Measurements from ENCODE around the gene C1S. TPM values are rescaled to one million over a fixed set of nuclear protein-coding genes. Genes with fewer than 3 reads are reported as not detected.

The C1S gene
- total RNA-seq, 2 experiments from 2014 or later, result 3.6 to 5.2 TPM

DNA sequence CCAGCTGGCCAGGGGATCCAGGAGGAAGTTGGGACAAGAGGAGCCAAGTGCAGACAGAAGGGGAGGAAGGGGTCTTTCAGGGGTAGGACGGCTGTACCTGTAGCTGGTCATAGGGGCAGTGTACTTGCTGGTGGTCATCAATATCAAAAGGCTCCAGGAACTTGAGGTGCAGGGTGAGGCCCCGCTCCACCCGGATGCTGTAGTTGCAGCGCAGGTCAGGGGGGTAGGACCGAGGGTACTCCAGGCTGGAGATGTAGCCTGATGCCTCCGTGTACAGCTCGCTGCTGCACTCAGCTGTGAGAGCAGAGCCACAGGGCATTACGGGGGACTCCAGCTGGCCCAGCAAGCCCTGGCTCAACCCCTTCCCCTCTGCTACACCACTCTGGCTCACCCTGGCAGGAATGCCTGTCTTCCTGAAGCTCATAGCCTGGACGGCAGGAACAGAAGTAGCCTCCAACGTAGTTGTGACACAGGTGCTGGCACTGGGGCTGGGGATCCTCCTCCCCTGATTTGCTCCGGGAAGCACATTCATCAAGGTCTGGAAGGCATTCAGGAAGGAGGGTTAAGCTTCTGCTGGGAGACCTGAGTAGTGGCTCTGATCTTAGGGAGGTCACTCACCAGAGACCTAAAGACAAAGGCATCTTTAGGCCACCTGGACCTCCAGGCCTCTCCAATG is 28.8 kb downstream of the C1S start:
- TF ChIP-seq, protein P1, sequence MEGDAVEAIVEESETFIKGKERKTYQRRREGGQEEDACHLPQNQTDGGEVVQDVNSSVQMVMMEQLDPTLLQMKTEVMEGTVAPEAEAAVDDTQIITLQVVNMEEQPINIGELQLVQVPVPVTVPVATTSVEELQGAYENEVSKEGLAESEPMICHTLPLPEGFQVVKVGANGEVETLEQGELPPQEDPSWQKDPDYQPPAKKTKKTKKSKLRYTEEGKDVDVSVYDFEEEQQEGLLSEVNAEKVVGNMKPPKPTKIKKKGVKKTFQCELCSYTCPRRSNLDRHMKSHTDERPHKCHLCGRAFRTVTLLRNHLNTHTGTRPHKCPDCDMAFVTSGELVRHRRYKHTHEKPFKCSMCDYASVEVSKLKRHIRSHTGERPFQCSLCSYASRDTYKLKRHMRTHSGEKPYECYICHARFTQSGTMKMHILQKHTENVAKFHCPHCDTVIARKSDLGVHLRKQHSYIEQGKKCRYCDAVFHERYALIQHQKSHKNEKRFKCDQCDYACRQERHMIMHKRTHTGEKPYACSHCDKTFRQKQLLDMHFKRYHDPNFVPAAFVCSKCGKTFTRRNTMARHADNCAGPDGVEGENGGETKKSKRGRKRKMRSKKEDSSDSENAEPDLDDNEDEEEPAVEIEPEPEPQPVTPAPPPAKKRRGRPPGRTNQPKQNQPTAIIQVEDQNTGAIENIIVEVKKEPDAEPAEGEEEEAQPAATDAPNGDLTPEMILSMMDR (conservative IDR thresholded peaks at IDR 0.05; ENCODE audit: low read length), result no peak
- no peak for TF ChIP-seq EZH2phosphoT487 (IDR thresholded peaks at IDR 0.05; ENCODE audit: borderline replicate concordance, low read depth, low read length)
- Histone ChIP-seq H3K4me3 (ENCODE audit: low read depth, low read length, poor library complexity, severe bottlenecking) (no peak overlapping the region), H3K9me3 (ENCODE audit: low read length) (peaks cover 8% of the 10 kb centered on the region; the same call in 1 of the 2 replicates), H3K79me2 (ENCODE audit: insufficient read depth, low read depth, low read length) (no peaks in the 10 kb centered on the region), H2AFZ (ENCODE audit: low read length) (no peak overlapping the region), H3K9me2 (ENCODE audit: insufficient read depth, low read length) (no peaks in the 10 kb centered on the region), H3K36me3 (ENCODE audit: insufficient read depth, low read length) (no peaks in the 10 kb centered on the region), H3K27ac (ENCODE audit: low read depth, low read length, poor library complexity, severe bottlenecking) (no peak overlapping the region), H4K20me1 (ENCODE audit: insufficient read depth, low read length) (no peaks in the 10 kb centered on the region), H3K4me1 (ENCODE audit: insufficient read depth, low read length, poor library complexity, severe bottlenecking) (peaks cover 3% of the 10 kb centered on the region), H3K4me2 (ENCODE audit: low read length) (no peak overlapping the region)
- DNase-seq (ENCODE audit: low spot score), result no peak
- POLR2A ChIA-PET, result no interaction called here
- CTCF ChIA-PET (ENCODE audit: unreplicated experiment), result interaction anchor here (0.7 kb wide), 1 partner anchor 13 kb away, joined by 3 read pairs; no protein-coding TSS in a partner anchor
- intact Hi-C loops (cut with micrococcal nuclease; ENCODE audit: unreplicated experiment), result no loop called here
- no TSS peak for BruUV-seq (replicated peaks)

DNA sequence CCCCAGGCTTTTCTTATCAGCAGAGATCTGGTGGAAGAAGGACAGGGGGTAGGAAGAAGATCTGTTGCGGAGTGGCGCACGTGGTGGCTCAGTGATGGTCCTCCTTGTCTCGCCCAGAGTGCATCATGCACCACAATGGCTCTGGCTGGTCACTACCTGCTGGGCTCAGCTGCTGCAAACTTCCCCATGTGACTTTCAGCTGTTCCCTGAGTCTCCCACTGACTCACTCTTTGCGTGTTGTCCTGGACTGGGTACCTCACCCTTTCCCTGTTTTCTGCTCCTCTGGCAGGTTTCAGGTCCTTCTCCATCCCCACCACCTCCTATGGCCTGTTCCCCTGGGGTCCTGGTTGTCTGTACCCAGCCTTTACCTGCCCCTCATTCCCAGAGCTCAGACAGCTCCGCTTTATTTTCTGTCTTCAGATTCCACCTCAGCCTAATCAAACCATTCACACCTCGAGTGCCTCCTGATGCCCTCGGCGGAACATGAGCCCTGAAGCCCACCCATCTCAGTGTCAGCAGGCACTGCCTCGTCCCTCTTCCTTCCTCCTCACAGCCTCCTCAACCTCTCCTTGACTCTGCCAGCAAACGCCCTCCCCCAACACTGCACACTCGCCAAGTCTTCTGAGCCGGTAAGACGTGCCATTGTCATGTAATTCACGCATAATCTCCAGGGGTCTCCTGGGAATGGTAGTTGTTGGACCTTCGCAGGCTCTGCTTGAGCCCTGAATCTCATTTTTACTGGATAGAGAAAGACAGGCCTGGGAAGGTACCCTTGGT is 29.9 kb downstream of the C1S start:
- no peaks in the 10 kb centered on the region for H4K20me1 ChIP-seq (ENCODE audit: insufficient read depth, low read length)
- no peak overlapping the region for H2AFZ ChIP-seq (ENCODE audit: low read length)
- H3K9me3 ChIP-seq (ENCODE audit: low read length), result no peaks in the 10 kb centered on the region
- ChIA-PET CTCF (ENCODE audit: unreplicated experiment) (no interaction called here), POLR2A (interaction anchor here (0.6 kb wide), 1 partner anchor 741 kb away, joined by 4 read pairs; no protein-coding TSS in a partner anchor)
- DNase-seq (ENCODE audit: low spot score), result no peak
- no peaks in the 10 kb centered on the region for H3K36me3 ChIP-seq (ENCODE audit: insufficient read depth, low read length)
- H3K79me2 ChIP-seq (ENCODE audit: insufficient read depth, low read depth, low read length), result no peaks in the 10 kb centered on the region
- H3K27ac ChIP-seq (ENCODE audit: low read depth, low read length, poor library complexity, severe bottlenecking), result no peak overlapping the region
- no TSS peak for BruUV-seq (replicated peaks)
- H3K4me3 ChIP-seq (ENCODE audit: low read depth, low read length, poor library complexity, severe bottlenecking), result no peak overlapping the region
- intact Hi-C loops (cut with micrococcal nuclease; ENCODE audit: unreplicated experiment), result loop anchor here (5.0 kb wide), 1 partner anchor 223 kb away; the partner anchor contains the start of gene TPI1
- H3K4me1 ChIP-seq (ENCODE audit: insufficient read depth, low read length, poor library complexity, severe bottlenecking), result peaks cover 3% of the 10 kb centered on the region
- no peak overlapping the region for H3K4me2 ChIP-seq (ENCODE audit: low read length)
- no peaks in the 10 kb centered on the region for H3K9me2 ChIP-seq (ENCODE audit: insufficient read depth, low read length)
- TF ChIP-seq EZH2phosphoT487 (IDR thresholded peaks at IDR 0.05; ENCODE audit: borderline replicate concordance, low read depth, low read length), result no peak
- TF ChIP-seq, protein P1 (conservative IDR thresholded peaks at IDR 0.05; ENCODE audit: low read length), result no peak

Data from OCI-LY7 (cell line).